Stimulated activated CD8-positive, alpha-beta memory T cell treated with anti-CD3 and anti-CD28 coated beads, Interleukin-15, amount 100 ng/mL, for 48 hours (primary cell): ENCODE measurements around the gene IGSF23.
A peak's percentile ranks its signal among the peaks of the same experiment; 100 is the strongest.

Experiments
- DNase-seq, 2 donors: peaks; one replicate each; pipeline ENCODE4 v3.0.0-alpha.2; 2020; ENCODE audit warnings: low read depth in 2 of 2

IGSF23 gene

DNA sequence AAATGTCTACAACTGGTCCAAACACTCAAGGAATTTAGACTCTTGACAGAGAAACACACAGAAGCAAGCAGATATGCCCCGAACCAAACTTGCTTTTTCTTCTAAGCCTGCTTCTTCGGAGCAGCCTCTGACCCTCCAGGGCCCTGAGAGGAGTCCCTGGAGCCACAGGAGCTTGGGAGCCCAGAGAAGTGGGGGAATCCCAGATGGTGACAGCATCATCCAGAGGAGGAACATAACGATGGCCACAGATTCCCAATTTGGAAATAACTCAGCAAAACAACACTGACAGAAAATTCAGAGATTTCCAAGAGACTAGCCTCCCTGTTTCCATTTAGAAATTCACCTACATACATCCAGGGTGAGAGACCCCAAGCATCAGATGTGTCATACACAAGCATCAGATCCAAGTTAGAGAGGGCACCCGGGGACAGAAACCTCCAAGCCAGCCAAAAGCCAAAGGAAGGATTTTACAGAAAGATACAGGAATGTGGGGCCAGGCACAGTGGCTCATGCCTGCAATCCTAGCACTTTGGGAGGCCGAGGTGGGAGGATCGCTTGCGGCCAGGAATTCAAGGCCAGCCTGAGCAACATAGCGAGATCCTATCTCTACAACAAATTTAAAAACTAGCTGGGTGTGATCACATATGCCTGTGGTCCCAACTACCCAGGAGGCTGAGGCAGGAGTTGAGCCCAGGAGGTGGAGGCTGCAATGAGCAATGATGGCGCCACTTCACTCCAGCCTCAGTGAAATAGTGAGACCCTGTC is 28.3 kb downstream of the IGSF23 start:
- no peak for DNase-seq

DNA sequence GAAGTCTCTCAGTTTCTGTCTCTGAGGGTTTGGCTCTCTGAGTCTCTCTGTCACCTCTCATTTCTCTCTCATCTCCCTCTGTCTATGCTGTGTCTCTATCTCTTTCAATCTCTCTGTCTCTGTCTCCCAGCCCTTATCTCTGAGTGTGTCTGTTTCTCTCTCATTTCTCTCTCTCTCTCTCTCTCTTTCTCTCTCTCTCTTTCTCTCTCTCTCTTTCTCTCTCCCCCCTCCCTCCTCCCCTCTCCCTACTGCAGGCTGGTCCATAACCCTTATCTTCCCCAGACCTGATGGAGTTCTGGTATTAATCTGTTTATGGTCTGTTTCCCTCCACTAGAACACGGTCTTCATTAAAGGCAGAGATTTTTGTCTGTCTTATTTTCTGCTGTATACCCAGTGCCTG is 29.0 kb downstream of the IGSF23 start:
- no peak for DNase-seq

DNA sequence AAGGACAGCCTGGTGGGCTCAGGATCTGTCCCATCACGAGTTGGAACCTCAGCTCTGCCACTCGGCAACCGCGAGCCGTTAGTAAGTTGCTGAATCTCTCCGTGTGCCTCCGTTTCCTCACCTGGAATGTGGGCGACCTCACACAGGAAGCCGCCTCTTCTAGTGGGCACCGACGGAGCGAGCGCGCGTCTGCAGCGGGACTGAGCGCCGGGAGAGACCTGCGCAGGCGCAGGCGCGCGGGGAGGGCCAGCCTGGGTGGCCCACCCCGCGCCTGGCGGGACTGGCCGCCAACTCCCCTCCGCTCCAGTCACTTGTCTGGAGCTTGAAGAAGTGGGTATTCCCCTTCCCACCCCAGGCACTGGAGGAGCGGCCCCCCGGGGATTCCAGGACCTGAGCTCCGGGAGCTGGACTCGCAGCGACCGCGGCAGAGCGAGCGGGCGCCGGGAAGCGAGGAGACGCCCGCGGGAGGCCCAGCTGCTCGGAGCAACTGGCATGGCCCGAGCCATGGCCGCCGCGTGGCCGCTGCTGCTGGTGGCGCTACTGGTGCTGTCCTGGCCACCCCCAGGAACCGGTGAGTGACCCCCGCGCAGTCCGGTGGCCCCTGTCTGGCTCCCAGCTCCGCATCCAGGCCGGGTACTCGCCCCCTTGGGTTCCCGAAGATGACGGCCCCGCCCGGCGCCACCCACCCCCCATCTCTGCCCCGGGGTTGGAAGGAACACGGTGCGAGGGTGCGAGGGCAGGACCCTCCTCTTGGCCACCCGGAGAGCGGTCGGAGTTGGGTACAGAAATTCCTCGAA is 30.4 kb downstream of the IGSF23 start, which contains the start of gene PVR:
Gene PVR (plus strand): TSS at position 306 of the 797 bp plus-strand sequence. CDS start 187 bp downstream, at position 493.
- DNase-seq: peak; percentile 34 to 52

DNA sequence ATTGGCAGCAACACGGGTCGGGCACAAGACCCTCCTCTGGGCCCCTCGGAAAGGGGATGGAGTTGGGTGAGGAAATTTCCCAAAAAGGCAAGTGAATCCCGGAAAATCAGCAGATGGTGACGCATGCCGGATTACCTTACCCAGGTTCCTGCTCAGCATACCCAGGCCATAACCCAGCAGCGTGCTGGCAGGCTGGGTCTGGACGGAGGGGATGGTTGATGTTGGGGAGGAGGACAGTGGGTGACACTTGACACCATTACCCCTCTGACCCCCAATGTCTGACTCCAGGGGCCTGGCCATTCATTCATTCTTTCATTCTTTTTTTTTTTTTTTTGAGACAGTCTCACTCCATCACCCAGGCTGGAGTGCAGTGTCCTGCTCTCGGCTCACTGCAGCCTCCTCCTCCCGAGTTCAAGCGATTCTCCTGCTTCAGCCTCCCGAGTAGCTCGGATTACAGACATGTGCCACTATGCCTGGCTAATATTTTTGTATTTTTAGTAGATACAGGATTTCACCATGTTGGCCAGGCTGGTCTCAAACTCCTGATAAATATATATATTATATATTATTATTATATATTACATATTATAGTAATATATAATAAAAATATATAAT is 31.1 kb downstream of the IGSF23 start:
- DNase-seq: no peak

DNA sequence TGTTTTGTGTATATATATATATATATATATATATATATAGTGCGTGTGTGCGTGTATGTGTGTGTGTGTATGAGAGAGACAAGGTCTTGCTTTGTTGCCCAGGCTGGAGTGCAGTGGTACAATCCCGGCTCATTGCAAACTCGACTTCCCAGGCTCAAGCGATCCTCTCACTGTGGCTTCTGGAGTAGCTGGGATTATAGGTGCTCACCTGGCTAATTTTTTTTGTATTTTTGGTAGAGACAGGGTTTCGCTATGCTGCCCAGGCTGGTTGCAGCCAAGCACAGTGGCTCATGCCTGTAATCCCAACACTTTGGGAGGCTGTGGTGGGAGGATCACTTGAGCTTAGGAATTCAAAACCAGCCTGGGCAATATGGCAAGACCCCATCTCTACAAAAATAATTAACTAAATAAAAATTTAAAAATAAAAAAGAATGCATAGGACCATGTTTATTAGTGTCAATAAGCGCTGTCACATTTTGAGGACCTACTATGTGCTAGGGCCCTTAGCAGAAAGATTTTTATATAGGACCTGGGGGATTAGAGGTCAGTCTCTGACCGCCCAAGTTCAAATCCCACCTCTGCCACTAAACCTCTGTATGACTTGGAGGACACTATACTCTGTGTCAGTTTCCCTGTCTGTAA is 32.2 kb downstream of the IGSF23 start:
- DNase-seq: no peak

DNA sequence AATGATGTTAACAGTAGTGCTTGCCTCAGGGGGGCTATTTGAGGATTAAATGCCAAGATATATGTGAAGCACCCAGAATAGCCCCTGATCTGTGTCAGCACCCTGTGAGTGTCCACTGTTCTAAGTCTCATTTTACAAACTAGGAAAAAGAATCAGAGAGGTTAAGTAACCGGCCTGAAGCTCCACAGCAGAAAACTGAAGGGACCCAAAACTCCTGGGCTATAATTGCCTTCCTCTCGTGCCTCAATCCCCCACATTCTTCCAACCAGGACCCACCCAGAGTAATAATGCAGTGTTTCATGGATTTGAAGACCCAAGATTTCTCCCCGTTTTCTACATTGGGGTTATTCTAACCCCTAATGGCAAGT is 32.7 kb downstream of the IGSF23 start:
- DNase-seq: no peak

DNA sequence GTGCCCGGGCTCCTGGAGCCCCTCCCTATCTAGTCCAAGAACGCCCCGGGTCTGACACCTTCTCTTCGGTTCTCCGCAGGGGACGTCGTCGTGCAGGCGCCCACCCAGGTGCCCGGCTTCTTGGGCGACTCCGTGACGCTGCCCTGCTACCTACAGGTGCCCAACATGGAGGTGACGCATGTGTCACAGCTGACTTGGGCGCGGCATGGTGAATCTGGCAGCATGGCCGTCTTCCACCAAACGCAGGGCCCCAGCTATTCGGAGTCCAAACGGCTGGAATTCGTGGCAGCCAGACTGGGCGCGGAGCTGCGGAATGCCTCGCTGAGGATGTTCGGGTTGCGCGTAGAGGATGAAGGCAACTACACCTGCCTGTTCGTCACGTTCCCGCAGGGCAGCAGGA is 33.8 kb downstream of the IGSF23 start:
- no peak for DNase-seq

DNA sequence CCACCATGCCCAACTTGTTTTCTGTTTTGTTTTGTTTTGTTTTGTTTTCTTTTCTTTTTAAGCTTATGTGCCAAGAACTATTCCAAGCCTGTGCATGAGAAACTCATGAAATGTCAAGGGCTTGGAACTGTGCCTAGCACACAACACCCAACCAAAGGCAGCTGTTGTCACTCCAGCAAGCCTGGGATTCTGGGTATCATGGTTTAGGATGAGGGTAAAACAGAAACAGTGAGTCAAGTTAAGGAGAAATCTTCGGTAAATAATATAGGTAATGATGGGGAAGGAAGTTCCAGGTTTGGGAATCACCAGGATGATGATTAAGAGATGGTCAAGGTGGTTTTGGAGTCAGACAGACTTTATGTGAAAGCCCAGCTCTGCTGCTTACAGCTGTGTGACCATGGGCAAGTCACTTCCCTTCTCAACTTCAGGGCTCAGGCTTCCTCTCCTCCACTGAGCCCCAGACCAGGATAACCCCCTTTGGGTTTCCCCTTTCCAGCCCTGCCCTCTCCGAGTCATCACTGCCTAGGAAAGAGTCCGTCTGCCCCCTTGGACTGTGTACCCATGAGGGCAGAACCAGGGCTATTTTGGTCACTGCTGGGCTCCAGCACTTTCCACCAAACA is 35.4 kb downstream of the IGSF23 start:
- DNase-seq: no peak

DNA sequence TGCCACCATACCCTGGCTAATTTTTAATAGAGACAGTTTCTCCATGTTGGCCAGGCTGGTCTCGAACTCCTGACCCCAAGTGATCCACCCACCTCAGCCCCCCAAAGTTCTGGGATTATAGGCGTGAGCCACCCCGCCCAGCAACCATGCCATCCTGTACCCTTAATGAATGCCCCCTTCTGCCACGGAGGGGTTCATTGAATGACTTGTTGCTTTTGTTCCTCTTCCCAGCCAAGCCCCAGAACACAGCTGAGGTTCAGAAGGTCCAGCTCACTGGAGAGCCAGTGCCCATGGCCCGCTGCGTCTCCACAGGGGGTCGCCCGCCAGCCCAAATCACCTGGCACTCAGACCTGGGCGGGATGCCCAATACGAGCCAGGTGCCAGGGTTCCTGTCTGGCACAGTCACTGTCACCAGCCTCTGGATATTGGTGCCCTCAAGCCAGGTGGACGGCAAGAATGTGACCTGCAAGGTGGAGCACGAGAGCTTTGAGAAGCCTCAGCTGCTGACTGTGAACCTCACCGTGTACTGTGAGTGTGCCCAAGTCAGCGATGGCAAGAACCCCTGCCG is 36.3 kb downstream of the IGSF23 start:
- no peak for DNase-seq

DNA sequence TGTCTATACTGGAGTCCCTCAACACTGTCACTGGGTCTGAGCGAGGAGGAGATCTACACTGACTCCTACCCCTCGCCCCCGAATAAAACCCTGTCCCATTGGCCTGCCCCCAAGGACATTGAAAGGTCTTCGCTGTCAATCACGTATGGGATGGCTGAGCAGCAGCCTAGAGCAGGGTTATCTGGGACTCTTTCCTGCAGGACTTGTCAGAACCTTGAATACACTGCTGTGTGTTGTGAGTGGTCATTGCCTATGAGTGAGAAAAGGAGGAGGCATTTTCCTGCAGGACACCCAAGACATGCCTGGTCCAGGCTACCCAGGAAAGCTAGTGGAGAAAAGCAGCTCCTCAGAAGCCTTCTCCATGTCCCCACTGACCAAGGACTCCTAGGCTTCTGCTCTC is 40.0 kb downstream of the IGSF23 start:
- no peak for DNase-seq

DNA sequence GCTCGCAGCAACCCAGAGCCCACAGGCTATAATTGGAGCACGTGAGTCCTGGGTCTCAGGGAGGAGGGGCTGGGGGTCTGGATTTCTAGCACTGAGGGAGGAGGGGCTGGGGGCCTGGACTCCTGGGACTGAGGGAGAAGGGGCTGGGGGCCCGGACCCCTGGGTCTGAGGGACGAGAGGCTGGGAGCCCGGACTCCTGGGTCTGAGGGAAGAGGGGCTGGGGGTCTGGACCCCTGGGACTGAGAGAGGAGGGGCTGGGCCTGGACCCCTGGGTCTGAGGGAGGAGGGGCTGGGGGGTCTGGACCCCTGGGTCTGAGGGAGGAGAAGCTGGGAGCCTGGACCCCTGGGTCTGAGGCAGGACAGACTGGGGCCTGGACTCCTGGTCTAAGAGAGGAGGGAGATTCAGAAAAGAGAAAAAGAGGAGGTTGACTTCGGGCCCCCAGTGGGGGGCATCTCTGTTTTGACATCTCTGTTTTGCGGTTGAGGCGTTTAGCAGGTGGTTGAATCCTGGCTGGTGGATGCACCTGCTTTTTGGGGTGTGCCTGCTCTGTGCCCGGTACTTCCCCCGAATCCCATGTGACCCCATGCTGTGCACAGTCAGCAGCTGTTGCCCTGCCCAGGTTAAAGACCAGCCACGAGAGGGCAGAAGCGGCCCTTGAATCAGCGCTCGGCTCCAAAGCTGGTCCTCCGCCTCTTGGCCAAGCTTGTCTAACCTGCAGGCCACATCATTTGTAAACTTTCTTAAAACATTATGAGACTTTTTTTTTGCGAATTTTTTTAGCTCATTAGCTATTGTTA is 40.8 kb downstream of the IGSF23 start:
- peak; percentile 55 to 61 for DNase-seq

DNA sequence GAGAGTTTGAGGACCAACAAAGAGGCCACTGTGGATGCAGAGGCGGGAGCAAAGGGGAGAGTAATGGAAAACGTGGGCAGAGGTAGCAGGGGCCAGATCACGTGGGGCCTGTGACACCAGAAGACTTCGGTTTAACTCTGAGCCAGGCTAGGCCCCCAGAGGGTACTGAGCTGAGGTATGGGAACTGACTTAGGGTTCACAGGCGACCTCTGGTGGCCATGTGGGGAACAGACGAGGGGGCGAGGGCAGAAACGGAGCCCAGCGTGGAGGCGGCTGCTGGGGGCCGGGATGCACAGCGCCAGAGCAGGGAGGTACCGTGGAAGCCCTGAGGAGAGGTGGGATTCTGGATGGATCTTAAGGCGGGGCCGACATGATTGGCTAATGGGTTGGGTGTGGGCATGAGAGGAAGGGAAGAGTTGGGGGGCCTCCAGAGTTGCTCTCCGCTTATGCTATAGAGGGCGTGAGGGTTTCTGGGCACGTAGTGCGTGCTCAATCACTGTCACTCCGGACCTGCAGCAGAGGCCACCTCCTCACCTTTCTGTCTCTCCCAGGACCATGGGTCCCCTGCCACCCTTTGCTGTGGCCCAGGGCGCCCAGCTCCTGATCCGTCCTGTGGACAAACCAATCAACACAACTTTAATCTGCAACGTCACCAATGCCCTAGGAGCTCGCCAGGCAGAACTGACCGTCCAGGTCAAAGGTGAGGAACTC is 44.0 kb downstream of the IGSF23 start:
- DNase-seq: peak; percentile 42 to 50

DNA sequence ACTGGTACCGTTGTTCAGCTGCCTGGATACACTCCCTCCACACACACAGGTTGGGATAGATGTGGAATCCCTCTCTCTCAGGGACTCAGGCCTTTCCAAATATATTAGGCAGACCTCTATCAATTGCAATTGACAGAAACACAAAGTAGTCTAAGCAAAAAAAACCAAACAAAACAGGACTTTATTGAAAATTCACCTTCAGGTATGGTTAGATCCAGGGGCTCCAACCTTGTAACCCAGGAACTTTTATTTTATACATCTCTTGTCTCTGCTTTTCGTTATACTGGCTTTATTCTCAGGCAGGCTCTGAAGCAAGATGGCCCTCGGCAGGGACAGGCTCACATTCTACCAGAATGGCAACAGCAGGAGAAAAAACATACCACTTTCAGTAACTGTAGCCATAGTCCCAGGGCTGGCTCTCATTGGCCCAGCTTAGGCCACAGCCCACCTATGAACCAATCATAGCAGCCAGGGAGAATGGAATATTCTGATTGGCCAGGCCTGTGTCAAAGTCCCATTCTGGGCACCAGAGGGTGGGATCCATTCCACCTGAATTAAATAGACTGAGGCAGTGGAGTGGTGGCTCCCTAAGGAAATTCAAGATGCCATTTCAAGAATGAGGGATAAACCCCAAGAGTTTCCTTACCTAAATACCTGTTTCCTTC is 44.8 kb downstream of the IGSF23 start:
- no peak for DNase-seq

DNA sequence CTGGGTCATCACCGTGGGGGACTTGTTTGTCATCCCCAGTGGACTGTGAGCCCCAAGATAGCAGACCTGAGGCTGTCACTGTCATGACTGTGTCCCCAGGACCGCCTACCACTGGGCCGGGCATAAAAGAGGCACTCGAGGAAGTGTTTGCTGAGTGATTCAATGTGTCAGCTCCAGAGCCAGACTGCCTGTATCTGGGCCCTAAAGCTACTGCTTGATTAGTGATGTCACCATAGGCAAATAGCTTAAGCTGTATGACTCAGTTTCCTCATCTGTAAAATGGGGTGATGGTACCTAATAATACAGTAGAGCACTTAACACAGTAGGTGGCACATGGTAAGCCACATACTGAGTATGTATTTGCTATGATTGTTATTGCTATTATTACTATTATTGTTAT is 46.7 kb downstream of the IGSF23 start:
- DNase-seq: no peak

DNA sequence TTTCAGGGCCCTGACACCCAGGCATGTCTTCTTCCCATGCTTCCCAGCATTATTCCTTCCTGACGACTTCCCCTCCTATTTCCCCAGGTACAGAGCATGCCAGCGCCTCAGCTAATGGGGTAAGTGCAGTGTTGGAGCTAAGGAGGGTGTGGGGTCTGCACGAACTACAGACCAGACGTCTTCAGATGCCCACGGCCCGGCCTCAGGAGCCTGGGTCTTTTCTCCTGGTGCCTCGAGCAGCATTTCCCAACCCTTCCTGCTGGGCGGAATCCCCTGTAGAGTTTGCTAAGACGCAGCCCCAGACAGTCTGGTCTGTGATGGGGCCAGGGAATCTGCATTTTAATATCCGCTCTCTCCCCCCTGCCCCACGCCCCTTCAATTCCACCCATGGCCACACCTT is 47.8 kb downstream of the IGSF23 start:
- DNase-seq: no peak

DNA sequence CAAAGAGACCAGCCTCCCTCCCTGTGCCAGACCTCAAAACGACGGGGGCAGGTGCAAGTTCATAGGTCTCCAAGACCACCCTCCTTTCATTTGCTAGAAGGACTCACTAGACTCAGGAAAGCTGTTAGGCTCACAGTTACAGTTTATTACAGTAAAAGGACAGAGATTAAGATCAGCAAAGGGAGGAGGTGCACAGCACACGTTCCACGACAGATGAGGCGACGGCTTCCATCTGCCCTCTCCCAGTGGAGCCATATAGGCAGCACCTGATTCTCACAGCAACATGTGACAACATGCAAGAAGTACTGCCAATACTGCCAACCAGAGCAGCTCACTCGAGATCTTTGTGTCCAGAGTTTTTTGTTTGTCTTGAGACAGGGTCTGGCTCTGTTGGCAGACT is 48.5 kb downstream of the IGSF23 start:
- DNase-seq: no peak

DNA sequence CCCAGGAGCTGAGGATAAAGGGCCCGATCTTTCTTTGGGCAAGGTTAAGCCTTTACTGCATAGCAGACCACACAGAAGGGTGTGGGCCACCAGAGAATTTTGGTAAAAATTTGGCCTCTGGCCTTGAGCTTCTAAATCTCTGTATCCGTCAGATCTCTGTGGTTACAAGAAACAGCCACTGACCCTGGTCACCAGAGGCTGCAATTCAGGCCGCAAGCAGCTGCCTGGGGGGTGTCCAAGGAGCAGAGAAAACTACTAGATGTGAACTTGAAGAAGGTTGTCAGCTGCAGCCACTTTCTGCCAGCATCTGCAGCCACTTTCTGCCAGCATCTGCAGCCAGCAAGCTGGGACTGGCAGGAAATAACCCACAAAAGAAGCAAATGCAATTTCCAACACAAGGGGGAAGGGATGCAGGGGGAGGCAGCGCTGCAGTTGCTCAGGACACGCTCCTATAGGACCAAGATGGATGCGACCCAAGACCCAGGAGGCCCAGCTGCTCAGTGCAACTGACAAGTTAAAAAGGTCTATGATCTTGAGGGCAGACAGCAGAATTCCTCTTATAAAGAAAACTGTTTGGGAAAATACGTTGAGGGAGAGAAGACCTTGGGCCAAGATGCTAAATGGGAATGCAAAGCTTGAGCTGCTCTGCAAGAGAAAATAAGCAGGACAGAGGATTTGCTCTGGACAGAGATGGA is 49.5 kb downstream of the IGSF23 start:
- DNase-seq: no peak

DNA sequence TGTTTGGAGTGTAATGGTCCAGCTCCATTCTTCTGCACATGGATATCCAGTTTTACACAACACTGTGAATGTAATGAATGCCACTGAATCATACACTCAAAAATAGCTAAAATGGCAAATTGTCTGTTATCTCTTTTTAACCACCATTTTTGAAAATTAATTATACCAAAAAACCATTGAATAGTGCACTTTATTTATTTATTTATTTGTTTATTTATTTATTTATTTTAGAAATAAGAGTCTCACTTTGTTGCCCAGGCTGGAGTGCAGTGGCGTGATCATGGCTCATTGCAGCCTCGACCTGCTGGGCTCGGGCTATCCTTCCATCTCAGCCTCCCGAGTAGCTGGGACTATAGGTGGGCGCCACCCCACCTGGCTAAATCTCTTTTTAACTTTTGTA is 50.6 kb downstream of the IGSF23 start:
- no peak for DNase-seq

DNA sequence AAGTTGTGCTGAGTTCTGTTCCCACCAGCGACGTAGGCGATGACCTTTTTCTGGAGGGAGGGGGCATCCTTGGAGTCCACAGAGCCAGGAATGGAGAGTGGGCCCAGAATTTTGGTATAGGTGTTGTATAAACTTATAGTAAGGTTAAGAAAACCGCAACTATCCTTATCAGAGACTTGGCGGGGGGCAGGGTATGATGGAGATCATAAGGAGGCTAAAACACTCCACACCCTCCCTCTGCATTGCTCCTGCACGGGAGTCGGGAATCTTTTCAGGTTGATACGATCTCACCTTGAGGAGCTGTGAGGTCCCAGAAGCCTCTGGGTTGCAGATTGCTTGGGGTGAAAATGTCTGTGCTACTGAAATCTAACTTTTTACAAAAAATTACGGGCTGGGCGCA is 51.6 kb downstream of the IGSF23 start:
- DNase-seq: no peak
